ENCODE measurements around the gene ANO8. TPM values are rescaled to one million over a fixed set of nuclear protein-coding genes. Genes with fewer than 3 reads are reported as not detected.

ANO8 gene, protein sequence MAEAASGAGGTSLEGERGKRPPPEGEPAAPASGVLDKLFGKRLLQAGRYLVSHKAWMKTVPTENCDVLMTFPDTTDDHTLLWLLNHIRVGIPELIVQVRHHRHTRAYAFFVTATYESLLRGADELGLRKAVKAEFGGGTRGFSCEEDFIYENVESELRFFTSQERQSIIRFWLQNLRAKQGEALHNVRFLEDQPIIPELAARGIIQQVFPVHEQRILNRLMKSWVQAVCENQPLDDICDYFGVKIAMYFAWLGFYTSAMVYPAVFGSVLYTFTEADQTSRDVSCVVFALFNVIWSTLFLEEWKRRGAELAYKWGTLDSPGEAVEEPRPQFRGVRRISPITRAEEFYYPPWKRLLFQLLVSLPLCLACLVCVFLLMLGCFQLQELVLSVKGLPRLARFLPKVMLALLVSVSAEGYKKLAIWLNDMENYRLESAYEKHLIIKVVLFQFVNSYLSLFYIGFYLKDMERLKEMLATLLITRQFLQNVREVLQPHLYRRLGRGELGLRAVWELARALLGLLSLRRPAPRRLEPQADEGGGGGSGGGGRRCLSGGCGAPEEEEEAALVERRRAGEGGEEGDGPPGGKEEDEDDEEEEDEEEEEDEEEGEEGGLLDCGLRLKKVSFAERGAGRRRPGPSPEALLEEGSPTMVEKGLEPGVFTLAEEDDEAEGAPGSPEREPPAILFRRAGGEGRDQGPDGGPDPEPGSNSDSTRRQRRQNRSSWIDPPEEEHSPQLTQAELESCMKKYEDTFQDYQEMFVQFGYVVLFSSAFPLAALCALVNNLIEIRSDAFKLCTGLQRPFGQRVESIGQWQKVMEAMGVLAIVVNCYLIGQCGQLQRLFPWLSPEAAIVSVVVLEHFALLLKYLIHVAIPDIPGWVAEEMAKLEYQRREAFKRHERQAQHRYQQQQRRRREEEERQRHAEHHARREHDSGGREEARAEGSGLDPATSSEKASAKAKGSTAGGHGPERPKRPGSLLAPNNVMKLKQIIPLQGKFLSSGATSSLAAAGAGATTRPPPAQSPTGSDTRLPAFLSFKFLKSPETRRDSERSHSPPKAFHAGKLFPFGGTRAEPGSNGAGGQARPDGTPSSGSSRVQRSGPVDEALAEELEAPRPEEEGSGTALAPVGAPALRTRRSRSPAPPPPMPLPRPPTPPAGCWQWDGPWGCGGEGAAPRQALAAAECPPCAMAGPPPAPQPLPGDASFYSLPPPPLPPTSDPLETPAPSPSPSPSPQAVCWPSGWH
- total RNA-seq: 37.4 and 43.3 TPM in 2 replicates
- long read RNA-seq: 0 reads

DNA sequence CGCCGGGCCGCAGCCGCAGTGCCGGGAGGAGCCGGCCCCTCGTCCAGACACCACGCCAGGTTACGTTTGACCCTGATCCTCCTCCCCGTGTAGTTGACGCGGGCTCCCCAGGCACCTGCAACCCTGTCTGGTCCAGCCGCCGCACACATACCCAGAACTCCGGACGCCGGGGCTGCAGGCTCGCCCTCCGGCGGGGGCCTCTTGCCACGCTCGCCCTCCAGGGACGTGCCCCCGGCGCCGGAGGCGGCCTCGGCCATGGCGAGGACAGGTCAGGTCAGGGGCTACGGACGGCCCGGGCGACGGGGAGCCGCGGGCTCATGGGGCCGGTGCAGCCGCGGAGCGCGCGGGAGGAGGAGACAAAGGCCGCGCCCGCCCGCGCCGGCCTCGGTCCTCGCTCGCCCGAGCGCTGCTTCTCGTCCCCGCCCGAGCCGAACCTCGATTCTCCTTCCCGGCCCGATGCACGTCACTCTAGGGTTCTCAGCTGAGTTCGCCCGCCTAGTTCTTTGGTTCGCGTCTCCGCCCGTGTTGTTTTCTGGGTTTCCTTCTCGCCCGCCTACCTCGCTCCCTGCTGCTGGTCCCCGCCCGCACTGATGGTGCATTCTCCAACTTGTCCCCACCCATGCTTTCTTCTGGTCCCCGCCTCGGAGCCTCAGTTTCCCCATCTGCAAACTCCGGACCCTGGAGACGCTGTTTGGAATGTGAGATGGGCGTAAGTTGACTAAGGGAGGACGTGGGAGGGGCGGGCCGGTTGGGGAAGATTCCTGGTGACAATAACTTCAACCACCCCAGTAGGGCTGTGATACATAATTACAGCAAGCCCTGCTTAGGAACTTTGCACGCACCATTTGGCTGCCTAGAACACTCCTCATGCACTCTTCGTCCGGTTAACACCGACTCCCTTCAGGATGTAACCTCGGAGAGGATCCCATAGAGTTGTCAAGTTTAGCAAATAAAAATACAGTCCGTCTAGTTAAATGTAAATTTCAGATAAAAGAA, at the start of gene ANO8:
Gene ANO8 (minus strand): TSS at position 442 of the 996 bp plus-strand sequence. CDS start 185 bp downstream, at position 257.
- DNase-seq (ENCODE audit: low read depth, low spot score): peak; percentile 95
- Mint-ChIP-seq H3K9me3 (no peaks in the 10 kb centered on the region), H3K36me3 (ENCODE audit: low read depth) (peaks cover 8% of the 10 kb centered on the region), H3K27ac (ENCODE audit: unreplicated experiment) (peak within 1 kb of the TSS; percentile 90), H3K4me3 (peak within 1 kb of the TSS; percentile 97), H3K4me1 (peaks cover 22% of the 10 kb centered on the region), H3K27me3 (ENCODE audit: low read depth) (peaks cover 17% of the 10 kb centered on the region)
- TF ChIP-seq, protein P1, sequence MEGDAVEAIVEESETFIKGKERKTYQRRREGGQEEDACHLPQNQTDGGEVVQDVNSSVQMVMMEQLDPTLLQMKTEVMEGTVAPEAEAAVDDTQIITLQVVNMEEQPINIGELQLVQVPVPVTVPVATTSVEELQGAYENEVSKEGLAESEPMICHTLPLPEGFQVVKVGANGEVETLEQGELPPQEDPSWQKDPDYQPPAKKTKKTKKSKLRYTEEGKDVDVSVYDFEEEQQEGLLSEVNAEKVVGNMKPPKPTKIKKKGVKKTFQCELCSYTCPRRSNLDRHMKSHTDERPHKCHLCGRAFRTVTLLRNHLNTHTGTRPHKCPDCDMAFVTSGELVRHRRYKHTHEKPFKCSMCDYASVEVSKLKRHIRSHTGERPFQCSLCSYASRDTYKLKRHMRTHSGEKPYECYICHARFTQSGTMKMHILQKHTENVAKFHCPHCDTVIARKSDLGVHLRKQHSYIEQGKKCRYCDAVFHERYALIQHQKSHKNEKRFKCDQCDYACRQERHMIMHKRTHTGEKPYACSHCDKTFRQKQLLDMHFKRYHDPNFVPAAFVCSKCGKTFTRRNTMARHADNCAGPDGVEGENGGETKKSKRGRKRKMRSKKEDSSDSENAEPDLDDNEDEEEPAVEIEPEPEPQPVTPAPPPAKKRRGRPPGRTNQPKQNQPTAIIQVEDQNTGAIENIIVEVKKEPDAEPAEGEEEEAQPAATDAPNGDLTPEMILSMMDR (conservative IDR thresholded peaks at IDR 0.05): no peak

DNA sequence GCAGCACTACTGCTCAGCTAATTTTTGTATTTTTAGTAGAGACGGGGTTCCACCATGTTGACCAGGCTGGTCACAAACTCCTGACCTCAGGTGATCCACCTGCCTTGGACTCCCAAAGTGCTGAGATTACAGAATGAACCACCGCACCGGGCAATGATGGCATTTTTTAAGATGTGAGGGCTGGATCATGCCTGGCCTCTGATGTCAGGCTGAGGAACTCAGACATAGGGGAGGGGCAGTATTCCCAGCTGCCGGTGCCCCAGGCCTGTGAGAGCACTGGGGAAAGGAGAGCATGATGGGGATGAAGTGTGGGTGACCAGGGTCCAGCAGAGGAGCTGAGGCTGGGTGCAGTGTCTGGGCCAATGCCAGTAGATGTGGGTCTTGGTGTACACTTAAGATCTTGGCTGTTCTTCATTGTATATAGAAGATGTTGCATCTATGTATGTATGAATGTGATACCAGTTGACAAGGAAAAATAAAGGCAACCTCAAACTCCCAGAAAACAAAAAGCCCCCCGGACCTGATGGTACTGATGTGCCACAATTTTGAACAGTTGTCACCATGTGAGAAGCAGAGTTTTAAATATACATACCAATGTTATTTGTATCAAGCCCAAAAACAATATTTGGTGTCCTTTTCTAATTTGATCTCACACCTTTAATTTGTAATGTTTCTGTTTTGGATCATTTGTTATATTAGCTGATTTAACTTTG, 45.9 kb upstream of the ANO8 start:
- peaks cover 35% of the 10 kb centered on the region for H3K4me1 Mint-ChIP-seq
- no peak overlapping the region for H3K4me3 Mint-ChIP-seq
- no peaks in the 10 kb centered on the region for H3K27me3 Mint-ChIP-seq (ENCODE audit: low read depth)
- H3K36me3 Mint-ChIP-seq (ENCODE audit: low read depth): no peaks in the 10 kb centered on the region
- H3K9me3 Mint-ChIP-seq: peaks cover 3% of the 10 kb centered on the region
- no peak for DNase-seq (ENCODE audit: low read depth, low spot score)
- TF ChIP-seq, protein P1 (conservative IDR thresholded peaks at IDR 0.05): no peak
- no peak overlapping the region for H3K27ac Mint-ChIP-seq (ENCODE audit: unreplicated experiment)

DNA sequence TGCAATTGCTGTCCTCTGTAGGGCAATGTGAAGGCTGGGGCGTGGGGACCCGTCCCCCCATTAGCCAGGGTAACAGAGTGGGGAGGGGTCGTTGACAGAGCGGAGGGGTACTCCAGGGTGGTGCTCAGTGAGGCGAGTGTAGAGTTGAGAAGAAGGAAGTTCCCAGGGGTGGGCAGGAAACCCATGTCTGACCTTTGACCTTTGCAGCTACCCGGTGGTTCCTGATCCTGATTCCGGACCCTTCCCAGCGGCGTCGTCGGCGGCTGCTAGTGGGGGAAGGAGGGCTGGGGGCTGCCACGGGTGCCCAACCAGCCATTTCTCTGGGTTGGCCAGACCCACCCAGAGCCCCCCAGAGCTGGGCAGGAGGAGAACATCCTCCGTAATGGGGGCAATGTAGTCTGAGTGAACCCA, 44.6 kb upstream of the ANO8 start:
- Mint-ChIP-seq H3K9me3 (peaks cover 3% of the 10 kb centered on the region), H3K36me3 (ENCODE audit: low read depth) (no peaks in the 10 kb centered on the region), H3K27me3 (ENCODE audit: low read depth) (no peaks in the 10 kb centered on the region), H3K27ac (ENCODE audit: unreplicated experiment) (peak overlapping the region; percentile 84), H3K4me3 (no peak overlapping the region), H3K4me1 (peaks cover 35% of the 10 kb centered on the region)
- peak; percentile 38 for DNase-seq (ENCODE audit: low read depth, low spot score)
- TF ChIP-seq, protein P1 (conservative IDR thresholded peaks at IDR 0.05): no peak

DNA sequence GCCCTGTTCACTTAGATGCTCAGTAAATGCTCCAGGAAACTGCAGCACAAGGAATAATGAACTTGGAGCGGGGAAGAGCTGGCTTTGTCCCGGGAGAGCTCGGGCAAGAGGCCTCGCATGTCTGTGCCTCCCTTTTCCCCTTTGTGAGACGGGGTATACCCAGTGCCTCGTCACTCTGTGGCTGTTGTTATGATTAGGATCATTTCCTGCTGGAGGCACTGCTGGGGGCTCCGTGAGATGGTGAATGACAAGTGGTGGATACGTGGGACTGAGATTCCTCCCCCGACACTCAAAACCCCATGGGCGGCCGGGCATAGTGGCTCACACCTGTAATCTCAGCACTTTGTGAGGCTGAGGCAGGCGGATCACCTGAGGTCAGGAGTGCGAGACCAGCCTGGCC, 43.6 kb upstream of the ANO8 start:
- no peak for DNase-seq (ENCODE audit: low read depth, low spot score)
- Mint-ChIP-seq H3K4me3 (no peak overlapping the region), H3K9me3 (peaks cover 3% of the 10 kb centered on the region), H3K4me1 (peaks cover 35% of the 10 kb centered on the region), H3K27ac (ENCODE audit: unreplicated experiment) (no peak overlapping the region), H3K36me3 (ENCODE audit: low read depth) (no peaks in the 10 kb centered on the region), H3K27me3 (ENCODE audit: low read depth) (no peaks in the 10 kb centered on the region)
- TF ChIP-seq, protein P1 (conservative IDR thresholded peaks at IDR 0.05): no peak
